Stimulated activated CD8-positive, alpha-beta memory T cell treated with anti-CD3 and anti-CD28 coated beads, Interleukin-7, amount 100 ng/mL, for 1 hour (primary cell): ENCODE measurements around the gene SORCS2.

ENCODE experiments used
- DNase-seq, 2 donors: peaks; one replicate each; pipeline ENCODE4 v3.0.0-alpha.2; 2020; ENCODE audit warnings: low read depth in 2 of 2

SORCS2 gene

DNA sequence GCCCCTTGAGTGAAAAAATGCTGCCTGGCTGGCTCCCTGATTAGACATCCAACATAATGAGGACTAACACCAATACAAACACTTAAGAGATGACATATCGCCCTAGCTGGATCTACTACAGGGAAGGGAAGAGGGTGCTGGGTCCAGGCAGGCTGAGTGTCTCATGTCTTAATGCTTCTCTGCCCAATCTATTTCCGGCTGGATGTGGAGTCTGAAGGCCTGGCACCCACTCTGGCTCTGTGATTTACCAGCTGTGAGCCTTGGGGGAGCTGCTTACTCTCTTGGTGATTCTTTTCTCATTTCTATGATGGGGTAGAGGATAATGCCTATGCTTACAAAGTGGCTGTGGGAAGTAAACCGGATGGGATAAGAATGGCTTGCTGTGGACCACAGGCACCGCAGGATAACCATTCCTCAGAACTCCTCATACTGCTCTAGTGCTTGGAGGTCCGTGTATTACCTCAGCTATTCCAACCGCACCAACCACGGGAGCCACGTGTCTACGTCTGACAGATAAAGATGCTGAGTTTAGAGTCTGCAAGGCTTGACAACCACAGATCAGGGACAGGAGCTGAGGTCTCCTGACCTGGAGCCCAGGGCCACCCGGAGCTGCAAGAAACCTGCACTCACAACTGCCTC, 585.7 kb downstream of the SORCS2 start:
- DNase-seq: no peak

DNA sequence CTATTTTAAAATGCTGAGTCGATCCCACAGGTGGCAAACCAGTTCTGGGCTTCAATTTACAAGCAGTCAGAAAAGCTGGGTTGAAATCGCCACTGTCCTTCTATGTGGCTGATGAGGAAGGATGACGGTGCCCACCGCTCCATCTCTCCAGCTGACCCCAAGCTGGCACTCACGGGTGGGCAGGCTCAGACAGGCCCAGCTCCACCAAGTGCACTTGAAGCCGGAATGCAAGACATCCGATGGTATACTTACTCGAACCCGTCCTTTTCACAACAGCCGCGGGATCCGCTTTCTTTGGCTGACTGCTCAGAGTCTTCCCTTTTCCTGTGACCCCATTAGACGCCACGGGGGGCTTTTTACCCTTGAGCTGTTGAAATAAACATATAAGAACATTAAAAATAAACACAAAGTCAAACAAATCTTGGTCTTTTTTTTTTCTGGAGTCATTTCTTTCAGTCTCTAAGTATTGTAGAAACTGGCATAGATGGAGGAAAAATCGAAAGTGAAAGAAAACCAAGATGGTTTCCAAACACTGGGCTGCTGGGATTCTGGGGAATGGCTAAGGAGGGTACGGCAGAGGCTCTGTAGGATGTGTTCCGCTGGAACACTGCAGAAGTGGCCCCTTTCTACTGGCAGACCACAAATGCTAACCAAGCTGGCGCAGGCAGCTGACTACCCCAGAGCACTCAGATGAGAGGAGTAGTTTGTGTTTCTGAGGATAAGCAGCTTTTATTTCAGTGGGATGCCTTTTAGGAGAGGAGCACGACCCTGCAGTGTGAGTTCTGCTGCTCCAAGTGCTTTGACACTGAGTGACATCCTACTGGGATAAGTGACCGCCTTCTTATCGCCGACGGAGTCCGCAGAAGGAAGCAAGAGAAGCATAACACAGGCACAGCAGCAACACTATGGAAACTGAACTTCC, 586.4 kb downstream of the SORCS2 start:
- DNase-seq: no peak

DNA sequence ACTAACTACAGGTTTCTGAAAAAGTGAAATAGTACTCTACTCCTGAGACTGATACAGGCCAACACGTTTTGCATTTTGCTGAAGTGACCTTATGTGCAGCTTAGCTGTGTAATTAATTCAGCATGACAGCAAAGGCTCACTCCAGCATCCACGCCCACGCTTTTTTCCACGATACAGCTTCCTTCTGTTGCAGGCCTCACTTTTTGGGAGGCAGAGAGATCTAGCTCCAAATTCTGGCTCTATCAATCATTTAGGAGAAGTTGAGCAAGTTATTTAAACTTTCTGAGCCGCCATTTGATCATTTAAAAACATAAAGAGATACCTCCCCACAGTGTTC, 587.1 kb downstream of the SORCS2 start:
- no peak for DNase-seq

DNA sequence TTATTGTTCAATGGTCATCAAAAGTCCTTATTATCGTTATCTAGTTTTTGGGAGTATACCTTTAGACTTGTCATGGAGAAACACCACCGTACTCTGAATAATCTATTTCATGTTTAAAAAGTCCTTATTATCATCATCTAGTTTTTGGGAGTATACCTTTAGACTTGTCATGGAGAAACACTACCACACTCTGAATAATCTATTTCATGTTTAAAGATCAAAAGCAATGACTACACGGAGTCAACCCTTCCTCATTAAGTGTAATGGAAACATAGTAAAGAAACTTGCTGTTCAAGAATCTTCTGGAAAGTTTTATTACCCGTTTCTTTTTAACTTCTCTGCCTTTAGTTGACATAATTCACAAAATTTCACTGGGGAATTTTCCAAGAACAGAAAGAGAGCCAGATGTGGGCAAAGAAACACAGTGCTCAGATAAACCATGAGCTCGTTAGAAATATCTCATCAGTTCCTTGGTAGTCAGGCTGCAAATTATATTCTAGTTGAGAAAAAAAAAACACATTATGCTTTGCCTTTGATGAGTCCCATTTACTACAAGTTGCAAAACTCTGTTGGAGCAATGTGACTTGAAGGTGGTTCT, 588.5 kb downstream of the SORCS2 start:
- DNase-seq: no peak

DNA sequence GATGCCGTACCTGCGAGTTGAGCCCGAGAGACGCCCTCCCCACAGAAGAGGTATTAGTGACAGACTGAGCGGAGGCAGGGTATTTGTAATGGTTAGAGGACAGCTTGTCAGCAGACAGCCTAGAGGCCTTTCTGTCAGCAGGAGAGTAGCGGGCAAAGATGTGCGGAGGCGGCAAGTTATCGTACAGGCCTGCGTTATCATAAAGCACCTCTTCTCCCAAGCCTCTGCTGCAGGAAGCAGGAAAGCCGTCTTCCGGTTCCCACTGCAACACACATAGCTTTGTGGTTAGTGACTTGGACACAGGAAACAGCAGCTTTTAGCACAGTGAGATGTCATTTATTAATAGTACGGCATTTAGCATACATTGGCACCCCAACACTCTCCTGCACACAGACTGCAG, 589.0 kb downstream of the SORCS2 start:
- DNase-seq: no peak

DNA sequence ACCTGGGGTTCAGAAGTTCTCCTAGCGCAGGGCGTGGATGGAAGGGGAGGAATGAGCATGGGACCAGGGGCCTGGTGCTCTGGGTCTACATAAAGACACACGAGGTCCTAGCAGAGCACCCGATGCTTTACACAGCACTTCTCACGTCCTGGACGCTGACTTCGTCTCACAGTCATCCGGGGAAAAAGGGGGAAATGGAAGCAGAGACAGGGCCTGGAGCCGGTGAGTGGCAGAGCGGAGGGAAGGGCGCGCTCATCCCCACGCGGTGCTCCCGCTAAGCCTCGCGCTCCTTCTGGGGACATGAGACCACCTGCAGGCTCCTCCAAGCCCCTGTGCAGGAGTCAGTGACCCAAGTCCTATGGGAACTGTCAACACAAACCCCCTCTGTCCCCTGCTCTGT, 589.7 kb downstream of the SORCS2 start:
- DNase-seq: no peak

DNA sequence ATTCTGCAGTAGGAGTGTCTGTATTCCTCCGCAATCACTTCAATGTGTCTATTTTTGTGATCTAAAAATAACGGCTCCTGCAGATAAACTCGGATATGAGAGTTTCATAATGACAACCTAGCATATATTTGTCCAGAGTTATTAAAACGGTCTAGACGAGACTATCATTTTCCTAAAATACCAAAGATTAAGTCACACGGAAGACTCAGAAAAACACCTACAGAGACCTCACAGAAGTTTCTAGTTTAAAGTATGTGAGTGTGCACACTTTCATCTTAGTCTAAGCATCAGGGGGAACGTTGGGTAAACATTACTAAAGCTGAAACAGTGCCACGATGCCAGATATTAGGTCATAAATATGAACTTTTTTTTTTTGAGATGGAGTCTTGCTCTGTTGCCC, 590.4 kb downstream of the SORCS2 start:
- DNase-seq: no peak

DNA sequence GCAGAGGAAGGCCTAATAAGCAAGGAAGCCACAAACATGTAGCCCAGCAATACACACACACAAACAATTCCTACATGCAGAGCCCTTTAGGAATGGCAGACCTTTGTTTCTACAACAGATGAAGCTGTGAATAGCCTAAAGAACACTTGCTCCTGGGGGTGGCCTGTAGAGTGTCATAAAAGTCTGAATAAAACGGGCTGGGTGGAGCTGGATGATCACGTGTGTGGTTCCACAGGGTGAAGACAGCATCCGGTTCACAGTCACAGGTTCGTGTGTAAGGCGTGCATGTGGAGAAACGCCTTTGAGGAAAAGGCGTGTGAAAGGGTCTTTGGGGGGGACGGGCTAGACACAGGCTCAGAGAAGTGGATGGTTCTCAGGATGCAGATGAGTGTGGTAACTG, 591.2 kb downstream of the SORCS2 start:
- no peak for DNase-seq

DNA sequence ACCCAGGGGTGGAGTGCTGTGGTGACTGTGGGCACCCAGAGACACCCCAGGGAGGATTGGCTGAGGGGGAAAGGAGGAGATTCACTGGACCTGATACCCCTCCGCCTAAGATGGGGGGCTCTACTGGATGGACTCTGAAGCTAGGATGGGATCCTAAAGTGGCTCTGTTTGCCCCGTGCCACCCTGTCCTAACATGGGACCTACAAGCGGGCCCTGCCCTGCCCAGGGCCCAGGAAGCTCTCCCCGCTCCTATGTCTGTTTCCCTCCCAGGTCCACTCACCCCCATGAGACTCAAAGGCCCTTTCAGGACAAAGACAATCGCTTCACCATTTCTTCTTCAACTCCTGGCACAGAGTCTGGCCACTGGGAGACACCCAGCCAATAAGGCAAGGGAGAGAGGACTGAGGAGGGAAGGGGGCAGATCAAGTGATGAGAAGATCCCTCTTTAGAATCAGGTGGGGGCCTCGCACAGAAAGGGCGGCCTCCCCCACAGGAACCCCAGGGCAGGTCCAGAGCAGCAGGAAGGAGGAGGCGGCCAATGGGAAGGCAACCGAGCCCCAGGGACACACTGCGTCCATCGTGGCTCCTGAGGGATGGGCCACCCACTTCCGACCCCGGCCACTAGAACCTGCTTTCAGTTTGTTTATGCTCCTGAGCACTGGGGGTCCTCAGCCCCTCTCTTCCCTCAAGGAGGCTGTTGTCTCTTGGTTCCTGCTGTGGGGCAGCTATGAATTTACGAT, 592.0 kb downstream of the SORCS2 start:
- no peak for DNase-seq

DNA sequence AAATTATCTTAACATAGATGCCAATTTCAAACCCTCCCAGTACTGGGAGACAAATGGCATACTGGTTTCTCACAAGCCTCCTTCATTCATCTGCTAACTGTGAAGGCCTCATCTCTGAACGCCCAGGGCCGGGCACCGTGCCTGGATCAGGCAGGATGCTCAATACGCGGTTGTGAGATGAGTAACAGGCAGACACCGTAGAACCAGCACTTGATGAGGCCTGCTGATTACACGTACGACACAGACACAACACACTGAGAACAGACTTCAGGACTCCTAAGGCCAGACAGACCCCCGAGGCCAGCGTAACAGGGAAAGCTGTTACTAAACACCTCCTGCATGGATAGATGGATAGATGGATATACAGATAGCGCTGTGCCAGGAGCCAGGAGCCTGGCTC, 592.7 kb downstream of the SORCS2 start:
- no peak for DNase-seq

DNA sequence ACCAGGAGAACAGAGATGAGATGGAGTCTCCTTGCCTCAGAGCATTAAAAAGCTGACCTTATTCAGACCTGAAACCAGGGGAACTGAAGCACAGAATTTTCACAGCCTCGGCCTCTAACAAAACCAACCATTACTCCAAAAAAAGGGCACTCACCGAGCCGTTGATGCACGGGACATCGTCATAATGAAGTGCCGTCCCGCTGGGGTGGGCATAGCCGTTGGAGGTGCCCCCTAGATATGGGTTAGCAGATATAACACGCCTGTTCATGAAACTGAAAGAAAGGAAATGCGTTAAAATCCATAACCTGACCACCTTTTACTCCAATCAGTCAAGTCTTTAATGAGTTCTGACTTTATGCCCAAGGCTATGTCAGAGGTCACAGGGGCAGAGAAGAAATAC, 593.7 kb downstream of the SORCS2 start:
- DNase-seq: no peak

DNA sequence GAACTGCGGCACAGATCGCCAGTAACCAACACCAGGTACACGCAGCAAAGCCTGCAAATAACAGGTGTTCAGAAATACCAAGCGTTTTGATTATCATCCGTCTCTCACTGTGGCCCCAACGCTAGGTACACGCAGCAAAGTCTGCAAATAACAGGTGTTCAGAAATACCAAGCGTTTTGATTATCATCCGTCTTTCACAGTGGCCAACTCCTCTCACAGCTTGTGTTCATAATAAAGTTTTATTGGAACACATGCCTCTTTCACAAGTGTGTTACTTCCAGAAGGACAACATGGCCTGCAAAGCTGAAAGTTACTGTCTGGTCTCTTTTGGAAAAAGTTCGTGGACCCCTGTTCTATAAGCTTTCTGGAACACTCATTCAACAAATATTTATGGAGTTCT, 594.2 kb downstream of the SORCS2 start:
- DNase-seq: no peak

DNA sequence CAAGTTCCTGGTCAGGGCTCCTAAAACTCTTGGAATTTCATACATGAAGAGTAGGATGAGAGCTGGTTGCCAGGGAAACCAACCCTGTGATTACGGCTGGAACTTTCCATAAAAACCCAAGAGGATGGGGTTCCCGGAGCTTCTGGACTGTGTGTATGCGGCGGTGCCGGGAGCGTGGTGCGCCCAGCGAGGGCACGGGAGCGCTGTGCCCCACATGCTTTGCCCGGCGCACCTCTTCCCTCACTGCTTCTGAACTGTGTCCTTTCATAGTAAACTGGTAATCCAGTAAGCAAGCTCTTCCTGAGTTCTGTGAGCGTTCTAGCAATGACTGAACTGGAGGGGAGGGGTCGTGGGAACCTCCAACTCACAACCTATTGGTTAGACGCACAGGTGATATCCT, 594.7 kb downstream of the SORCS2 start:
- no peak for DNase-seq

DNA sequence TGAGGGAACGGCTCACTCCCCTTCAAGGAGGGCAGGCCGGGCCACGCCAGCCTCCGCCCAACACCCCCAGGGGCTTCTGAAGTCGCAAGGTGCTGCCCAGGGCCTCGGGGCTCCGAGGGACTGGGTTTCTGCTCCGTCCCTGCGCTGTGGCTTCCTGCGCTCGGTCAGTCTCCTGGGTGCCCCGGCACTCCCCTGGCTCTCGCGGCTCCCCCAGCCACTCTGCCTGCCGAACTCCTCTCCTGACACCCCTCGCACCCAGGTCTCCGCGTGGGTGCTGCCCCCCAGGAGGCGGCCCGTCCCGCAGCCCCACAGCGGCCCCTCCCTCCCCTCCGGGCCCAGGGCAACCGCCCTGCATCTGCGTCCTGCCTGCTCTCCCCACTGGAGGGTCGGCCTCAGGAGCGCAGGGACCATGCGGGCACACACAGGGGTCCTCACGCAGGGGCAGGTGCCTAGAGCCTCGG, 595.4 kb downstream of the SORCS2 start:
- DNase-seq: no peak

DNA sequence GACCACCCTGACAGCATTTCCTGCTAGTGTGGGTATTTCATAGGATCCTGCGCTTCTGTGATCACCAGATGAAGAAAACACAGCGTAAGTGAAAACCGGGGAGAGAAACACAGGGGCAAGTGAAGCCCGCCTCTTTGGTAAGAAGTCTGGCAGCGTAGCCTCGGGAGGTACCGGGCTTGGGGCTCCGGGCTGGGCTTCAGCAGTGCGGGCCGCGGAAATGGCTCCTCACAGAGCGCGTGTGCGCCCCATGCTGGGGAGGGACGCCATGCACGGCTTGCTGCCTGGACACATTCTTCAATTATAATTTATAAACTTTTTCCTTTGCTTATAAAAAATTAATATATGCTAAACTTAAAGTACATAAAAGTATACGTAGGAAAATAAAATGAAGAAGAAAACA, 595.9 kb downstream of the SORCS2 start:
- no peak for DNase-seq

DNA sequence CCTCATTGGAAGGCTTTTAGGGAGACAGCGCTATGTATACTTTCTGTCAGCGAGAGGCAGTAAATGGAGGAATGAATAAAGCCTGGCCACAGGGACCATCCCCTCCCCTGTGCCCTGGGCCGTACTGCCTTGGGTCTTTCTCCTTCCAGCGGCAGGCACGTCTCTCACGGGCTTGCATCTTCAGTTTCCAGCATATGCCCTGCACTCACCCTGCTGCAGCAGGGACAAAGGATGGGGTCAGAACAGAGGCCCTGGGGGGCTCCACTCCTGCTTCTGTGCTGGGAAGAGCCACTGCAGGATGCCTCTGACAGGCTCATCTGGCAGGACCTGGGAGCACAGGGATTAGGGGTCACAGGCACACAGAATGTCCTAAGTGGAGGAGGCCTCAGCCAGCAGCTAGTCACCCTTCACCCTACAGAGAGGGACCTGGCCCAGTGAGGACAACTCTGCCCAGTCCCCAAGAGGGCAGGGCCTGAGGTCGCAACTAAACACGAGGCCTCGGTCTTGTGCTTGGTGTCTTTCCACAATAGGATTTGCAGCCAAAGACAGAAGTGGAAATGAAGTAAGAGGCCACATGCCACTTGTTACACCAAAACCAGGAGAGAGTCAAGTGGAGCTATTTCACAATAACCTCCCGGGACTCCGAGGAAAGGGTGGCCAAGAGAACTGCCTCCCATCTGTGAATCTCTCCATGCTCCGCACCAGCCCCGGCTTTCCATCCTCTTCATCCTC, 596.5 kb downstream of the SORCS2 start:
- no peak for DNase-seq

DNA sequence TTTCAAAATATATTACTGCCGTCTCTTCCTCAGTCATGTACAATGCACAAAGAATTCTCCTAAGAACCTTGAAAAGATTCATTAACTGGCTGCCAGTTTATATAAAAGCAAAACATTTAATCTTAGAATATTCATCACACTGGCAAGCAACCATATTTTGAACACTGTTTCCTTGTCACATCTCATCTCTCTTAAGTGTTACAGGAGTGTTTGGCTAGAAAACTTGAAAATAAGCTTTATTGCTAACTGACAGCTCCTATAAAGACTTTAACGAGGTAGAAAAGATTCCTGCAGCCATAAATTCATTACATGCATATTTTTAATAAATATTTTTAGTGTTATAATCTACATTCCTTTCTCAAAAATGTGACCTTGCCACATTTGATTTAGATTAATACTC, 597.7 kb downstream of the SORCS2 start:
- no peak for DNase-seq

DNA sequence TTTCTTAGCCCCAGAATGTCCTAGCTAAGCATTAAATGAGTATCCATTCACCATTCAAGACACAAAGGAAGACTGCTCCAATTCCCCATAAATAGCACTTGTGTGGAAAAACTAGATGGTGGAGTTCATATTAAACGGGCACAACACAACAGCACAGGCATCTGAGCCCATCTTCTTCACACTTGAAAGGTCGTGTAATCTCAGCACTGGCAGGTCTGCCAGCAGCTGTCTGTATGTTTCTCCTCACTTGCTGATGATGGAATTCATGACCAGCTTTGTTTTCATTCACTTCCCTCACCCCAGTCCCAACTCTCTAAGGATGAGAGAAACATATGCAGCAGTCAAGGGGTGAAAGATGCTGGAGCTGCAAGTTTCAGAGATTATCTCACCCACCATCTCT, 598.7 kb downstream of the SORCS2 start:
- DNase-seq: no peak
